MCF 10A (cell line): ENCODE results near the gene OTUD1. TPM values are rescaled to one million over a fixed set of nuclear protein-coding genes. Genes with fewer than 3 reads are reported as not detected.
A peak's percentile ranks its signal among the peaks of the same experiment; 100 is the strongest.

Experiments used
- BruUV-seq: library from RNA; stranded (reverse); fragments of 400-500 nt; replicated peaks from 2 replicates; lab custom pipeline; 2021; lab: Mats Ljungman, UMichigan
- CTCF ChIA-PET: fragments of 300-600 bp; sonication (Branson Sonifier 250); formaldehyde crosslinking; extraction: SDS; loops from one replicate; lab custom pipeline; 2021; ENCODE audit warnings: antibody characterized with exemption, inconsistent platforms; lab: Yijun Ruan, JAX
- POLR2A ChIA-PET: fragments of 300-600, 350-650 bp; sonication (Branson Sonifier 250); formaldehyde crosslinking; extraction: SDS; loops from one replicate; lab custom pipeline; 2020; ENCODE audit warnings: antibody characterized with exemption, inconsistent platforms; lab: Yijun Ruan, JAX
- DNase-seq: peaks from one replicate; pipeline ENCODE4 v3.0.0-alpha.2; 2018; ENCODE audit not compliant: unreplicated experiment
- H3K27ac Mint-ChIP-seq: one replicate; pipeline ENCODE4 v1.8.0; 2022; ENCODE audit warnings: mild to moderate bottlenecking, low read depth, mixed read lengths; ENCODE audit not compliant: unreplicated experiment
- H3K27me3 Mint-ChIP-seq: one replicate; pipeline ENCODE4 v1.8.0; 2022; ENCODE audit warnings: mixed read lengths; ENCODE audit not compliant: insufficient read depth, unreplicated experiment
- H3K36me3 Mint-ChIP-seq: one replicate; pipeline ENCODE4 v1.8.0; 2022; ENCODE audit warnings: mild to moderate bottlenecking, moderate library complexity, mixed read lengths; ENCODE audit not compliant: insufficient read depth, unreplicated experiment
- H3K4me1 Mint-ChIP-seq: one replicate; pipeline ENCODE4 v1.8.0; 2022; ENCODE audit warnings: mixed read lengths; ENCODE audit not compliant: insufficient read depth, unreplicated experiment
- H3K4me3 Mint-ChIP-seq: one replicate; pipeline ENCODE4 v1.8.0; 2022; ENCODE audit warnings: mild to moderate bottlenecking, moderate library complexity, mixed read lengths; ENCODE audit not compliant: unreplicated experiment
- H3K9me3 Mint-ChIP-seq: one replicate; pipeline ENCODE4 v1.8.0; 2022; ENCODE audit warnings: mixed read lengths; ENCODE audit not compliant: unreplicated experiment
- intact Hi-C: fragments of 100-400 bp; cut with micrococcal nuclease; formaldehyde crosslinking; loops from 2 replicates; pipeline ENCODE4 v1.14.1; 2022
- total RNA-seq: library from RNA; stranded (reverse); gene quantifications from 2 replicates; pipeline ENCODE4 v1.2.3, GENCODE V29; 2022
- TF ChIP-seq, protein P1 (sequence below): fragments of 200-600 bp; IDR thresholded peaks from one replicate; pipeline ENCODE4 v1.8.0; 2022; ENCODE audit warnings: antibody characterized with exemption, mild to moderate bottlenecking; ENCODE audit not compliant: unreplicated experiment

The OTUD1 gene
- total RNA-seq, 1 experiment from 2014 or later: 14.9 TPM

DNA sequence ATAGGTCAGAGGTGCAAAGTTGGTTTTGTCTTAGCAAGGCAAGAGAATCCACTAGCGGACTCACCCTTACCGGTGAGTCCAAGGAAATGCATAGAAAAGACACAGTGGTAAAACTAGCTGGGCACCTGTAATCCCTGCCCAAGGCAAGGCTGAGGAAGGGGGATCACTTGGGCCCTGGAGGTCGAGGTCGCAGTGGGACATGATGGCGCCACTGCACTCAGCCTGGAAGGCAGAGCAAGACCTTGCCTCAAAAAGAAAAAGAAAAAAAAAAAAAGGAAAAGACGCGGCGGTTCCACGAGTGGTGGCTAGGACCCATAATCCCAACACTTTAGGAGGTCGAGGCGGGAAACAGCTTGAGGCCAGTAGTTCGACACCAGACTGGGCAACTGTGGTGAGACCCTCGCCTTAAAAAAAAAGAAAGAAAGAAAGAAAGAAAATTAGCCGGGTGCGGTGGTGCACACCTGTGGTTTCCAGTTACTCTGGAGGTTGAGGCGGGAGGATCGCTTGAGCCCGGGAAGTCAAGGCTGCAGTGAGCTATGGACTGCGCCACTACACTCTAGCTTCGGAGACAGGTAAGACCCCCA lies 820 bp upstream of the OTUD1 start:
- H3K4me1 Mint-ChIP-seq: peaks cover 14% of the 10 kb centered on the region
- peak overlapping the region; percentile 41 for H3K27ac Mint-ChIP-seq
- TF ChIP-seq, protein P1, sequence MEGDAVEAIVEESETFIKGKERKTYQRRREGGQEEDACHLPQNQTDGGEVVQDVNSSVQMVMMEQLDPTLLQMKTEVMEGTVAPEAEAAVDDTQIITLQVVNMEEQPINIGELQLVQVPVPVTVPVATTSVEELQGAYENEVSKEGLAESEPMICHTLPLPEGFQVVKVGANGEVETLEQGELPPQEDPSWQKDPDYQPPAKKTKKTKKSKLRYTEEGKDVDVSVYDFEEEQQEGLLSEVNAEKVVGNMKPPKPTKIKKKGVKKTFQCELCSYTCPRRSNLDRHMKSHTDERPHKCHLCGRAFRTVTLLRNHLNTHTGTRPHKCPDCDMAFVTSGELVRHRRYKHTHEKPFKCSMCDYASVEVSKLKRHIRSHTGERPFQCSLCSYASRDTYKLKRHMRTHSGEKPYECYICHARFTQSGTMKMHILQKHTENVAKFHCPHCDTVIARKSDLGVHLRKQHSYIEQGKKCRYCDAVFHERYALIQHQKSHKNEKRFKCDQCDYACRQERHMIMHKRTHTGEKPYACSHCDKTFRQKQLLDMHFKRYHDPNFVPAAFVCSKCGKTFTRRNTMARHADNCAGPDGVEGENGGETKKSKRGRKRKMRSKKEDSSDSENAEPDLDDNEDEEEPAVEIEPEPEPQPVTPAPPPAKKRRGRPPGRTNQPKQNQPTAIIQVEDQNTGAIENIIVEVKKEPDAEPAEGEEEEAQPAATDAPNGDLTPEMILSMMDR: no peak
- peak overlapping the region; percentile 69 for H3K4me3 Mint-ChIP-seq
- H3K36me3 Mint-ChIP-seq: no peaks in the 10 kb centered on the region
- intact Hi-C loops: no loop called here
- BruUV-seq: TSS peak; percentile 61
- no peaks in the 10 kb centered on the region for H3K9me3 Mint-ChIP-seq
- CTCF ChIA-PET: interaction anchor here (0.6 to 1.2 kb wide), 10 partner anchors 18 to 1623 kb away, joined by 3 to 5 read pairs (median 3); no protein-coding TSS in a partner anchor
- no peaks in the 10 kb centered on the region for H3K27me3 Mint-ChIP-seq
- DNase-seq: no peak
- POLR2A ChIA-PET: interaction anchor here (0.6 to 5.5 kb wide), 17 partner anchors 8 to 110 kb away, joined by 3 to 34 read pairs (median 4); partner anchors contain the start of gene C10orf67

DNA sequence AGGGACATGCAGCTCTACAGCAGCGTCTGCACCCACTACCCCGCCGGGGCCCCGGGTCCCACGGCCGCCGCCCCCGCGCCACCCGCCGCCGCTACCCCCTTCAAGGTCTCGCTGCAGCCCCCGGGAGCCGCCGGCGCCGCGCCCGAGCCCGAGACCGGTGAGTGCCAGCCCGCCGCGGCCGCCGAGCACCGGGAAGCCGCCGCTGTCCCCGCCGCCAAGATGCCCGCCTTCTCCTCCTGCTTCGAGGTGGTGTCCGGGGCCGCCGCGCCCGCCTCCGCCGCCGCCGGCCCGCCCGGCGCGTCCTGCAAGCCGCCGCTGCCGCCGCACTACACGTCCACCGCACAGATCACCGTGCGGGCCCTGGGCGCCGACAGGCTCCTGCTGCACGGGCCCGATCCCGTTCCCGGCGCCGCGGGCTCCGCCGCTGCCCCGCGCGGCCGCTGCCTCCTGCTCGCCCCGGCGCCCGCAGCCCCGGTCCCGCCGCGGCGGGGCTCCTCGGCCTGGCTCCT lies 631 bp downstream of the OTUD1 start:
- Mint-ChIP-seq H3K36me3 (peaks cover 9% of the 10 kb centered on the region), H3K27ac (no peak overlapping the region), H3K4me1 (peaks cover 20% of the 10 kb centered on the region), H3K9me3 (no peaks in the 10 kb centered on the region), H3K27me3 (no peaks in the 10 kb centered on the region), H3K4me3 (peak overlapping the region; percentile 83)
- ChIA-PET POLR2A (interaction anchor here (0.7 to 5.5 kb wide), 19 partner anchors 10 to 1436 kb away, joined by 3 to 34 read pairs (median 7); partner anchors contain the start of gene C10orf67), CTCF (interaction anchor here (0.7 to 1.5 kb wide), 5 partner anchors 78 to 124 kb away, joined by 3 read pairs; no protein-coding TSS in a partner anchor)
- intact Hi-C loops: no loop called here
- DNase-seq: no peak
- TF ChIP-seq, protein P1: no peak
- no TSS peak for BruUV-seq

DNA sequence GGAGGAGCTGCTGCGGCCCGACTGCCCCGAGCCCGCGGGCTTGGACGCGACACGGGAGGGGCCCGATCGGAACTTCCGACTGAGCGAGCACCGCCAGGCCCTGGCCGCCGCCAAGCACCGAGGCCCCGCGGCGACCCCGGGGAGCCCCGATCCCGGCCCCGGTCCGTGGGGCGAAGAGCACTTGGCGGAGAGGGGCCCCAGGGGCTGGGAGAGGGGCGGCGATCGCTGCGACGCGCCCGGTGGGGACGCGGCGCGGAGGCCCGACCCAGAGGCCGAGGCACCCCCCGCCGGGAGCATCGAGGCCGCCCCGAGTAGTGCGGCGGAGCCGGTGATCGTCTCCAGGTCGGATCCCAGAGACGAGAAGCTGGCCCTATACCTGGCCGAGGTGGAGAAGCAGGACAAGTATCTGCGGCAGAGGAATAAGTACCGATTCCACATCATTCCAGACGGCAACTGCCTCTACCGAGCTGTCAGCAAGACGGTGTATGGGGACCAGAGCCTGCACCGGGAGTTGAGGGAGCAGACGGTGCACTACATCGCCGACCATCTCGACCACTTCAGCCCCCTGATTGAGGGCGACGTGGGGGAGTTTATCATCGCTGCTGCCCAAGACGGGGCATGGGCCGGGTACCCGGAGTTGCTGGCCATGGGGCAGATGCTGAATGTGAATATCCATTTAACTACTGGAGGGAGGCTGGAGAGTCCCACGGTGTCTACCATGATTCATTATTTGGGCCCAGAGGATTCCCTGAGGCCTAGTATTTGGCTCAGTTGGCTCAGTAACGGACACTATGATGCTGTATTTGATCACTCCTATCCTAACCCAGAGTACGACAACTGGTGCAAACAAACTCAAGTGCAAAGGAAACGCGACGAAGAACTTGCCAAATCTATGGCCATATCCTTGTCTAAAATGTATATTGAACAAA lies 1.4 kb downstream of the OTUD1 start:
- H3K27me3 Mint-ChIP-seq: no peaks in the 10 kb centered on the region
- peaks cover 9% of the 10 kb centered on the region for H3K36me3 Mint-ChIP-seq
- TF ChIP-seq, protein P1: no peak
- no peaks in the 10 kb centered on the region for H3K9me3 Mint-ChIP-seq
- ChIA-PET CTCF (interaction anchor here (0.8 to 1.5 kb wide), 5 partner anchors 36 to 125 kb away, joined by 3 to 5 read pairs (median 3); no protein-coding TSS in a partner anchor), POLR2A (interaction anchor here (0.8 to 5.5 kb wide), 23 partner anchors 10 to 1026 kb away, joined by 3 to 34 read pairs (median 4); partner anchors contain the start of gene C10orf67)
- BruUV-seq: TSS peak; percentile 46
- H3K4me1 Mint-ChIP-seq: peaks cover 20% of the 10 kb centered on the region
- H3K27ac Mint-ChIP-seq: peak overlapping the region; percentile 83
- peak overlapping the region; percentile 83 for H3K4me3 Mint-ChIP-seq
- DNase-seq: peak; percentile 59
- intact Hi-C loops: loop anchor here (2.0 kb wide), 1 partner anchor 85 kb away; no protein-coding TSS in a partner anchor
